ENCODE results near the gene NR2C2. TPM values are rescaled to one million over a fixed set of nuclear protein-coding genes. Genes with fewer than 3 reads are reported as not detected.

NR2C2 gene
- total and polyA plus RNA-seq, 9 donors: 11.4 to 56.7 (median 42.4) TPM

DNA sequence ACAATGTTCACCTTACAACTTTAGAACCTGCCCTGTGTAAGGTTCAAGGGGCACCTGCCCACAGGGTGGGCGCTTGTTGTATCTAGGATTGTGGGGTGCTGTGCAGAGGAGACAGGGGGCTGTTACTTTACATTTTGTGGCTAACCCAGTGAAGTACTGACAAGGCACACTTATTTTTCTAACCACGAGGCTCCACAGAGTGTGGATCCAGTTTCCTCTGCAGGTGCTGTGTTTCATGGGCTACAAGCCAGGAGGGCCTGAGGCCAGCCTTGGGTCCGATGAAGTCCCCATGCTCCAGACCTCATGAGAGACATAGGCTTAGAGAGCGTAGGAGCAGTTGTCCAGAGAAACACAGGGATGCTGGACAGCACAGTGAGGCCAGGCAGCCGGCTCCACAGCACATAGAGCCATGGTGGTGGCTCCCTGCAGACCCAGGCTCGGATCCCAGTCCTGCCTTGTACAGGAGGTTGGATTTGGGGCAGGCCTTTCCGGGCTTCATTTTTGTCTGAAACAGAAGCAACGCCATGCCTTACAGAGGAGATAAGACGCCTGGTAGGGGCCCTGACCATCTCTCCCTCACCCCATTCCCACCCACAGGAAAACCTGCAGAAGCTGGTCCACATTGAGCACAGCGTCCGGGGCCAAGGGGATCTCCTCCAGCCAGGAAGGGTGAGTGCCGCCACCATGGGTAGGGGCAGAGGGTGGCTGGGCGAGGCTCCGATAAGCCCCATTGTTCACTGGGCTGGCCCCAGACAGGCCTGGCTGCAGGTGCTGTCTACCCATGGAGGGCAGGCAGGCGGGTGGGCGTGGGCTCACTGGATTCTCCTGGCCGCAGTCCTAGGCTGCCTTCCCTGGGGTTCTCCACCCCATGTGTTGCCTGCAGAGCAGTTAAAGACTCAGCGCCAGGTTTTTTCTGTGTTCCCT lies 40.1 kb upstream of the NR2C2 start:
- peaks cover 2% of the 10 kb centered on the region for H3K4me1 ChIP-seq (ENCODE audit: insufficient read depth)
- intact Hi-C loops (cut with DNase I): loop anchor here in 1 of 4 donors (10.0 kb wide), 1 partner anchor 1003 kb away; no protein-coding TSS in a partner anchor

GRCh38 chr3:14909250-14909649 lies 38.1 kb upstream of the NR2C2 start:
- Histone ChIP-seq H3K4me1 (ENCODE audit: insufficient read depth) (peaks cover 2% of the 10 kb centered on the region), H3K27ac (no peak overlapping the region), H3K4me3 (no peak overlapping the region), H3K27me3 (no peaks in the 10 kb centered on the region), H3K9me3 (no peaks in the 10 kb centered on the region), H3K36me3 (no peaks in the 10 kb centered on the region)
- no peak for DNase-seq
- intact Hi-C loops (cut with DNase I): loop anchor here in 1 of 4 donors (10.0 kb wide), 1 partner anchor 1004 kb away; no protein-coding TSS in a partner anchor
- TF ChIP-seq CTCF (IDR thresholded peaks at IDR 0.05) (no peak), EP300 (IDR thresholded peaks at IDR 0.05) (no peak)
- 91 to 99% (median 93%) methylated on average over 5 of the region's 5 CpGs for WGBS, 3 donors

More for the DNA sequence above, 40.1 kb upstream of the NR2C2 start:
- TF ChIP-seq EP300 (IDR thresholded peaks at IDR 0.05) (no peak), CTCF (IDR thresholded peaks at IDR 0.05) (no peak), POLR2A (IDR thresholded peaks at IDR 0.05) (no peak)
- WGBS, 3 donors: 55 to 67% (median 57%) methylated on average over 18 of the region's 18 CpGs
- H3K27ac ChIP-seq: no peak overlapping the region
- H3K36me3 ChIP-seq: no peaks in the 10 kb centered on the region
- H3K4me3 ChIP-seq: no peak overlapping the region
- H3K27me3 ChIP-seq: no peaks in the 10 kb centered on the region
- peak in 1 of 5 donors; percentile 58 for DNase-seq
- no peaks in the 10 kb centered on the region for H3K9me3 ChIP-seq

GRCh38 chr3:14911651-14912050 lies 35.7 kb upstream of the NR2C2 start:
- TF ChIP-seq CTCF (IDR thresholded peaks at IDR 0.05): no peak
- no peak for TF ChIP-seq POLR2A (IDR thresholded peaks at IDR 0.05)
- TF ChIP-seq EP300 (IDR thresholded peaks at IDR 0.05): no peak
- WGBS, 3 donors: 89 to 92% (median 91%) methylated on average over 11 of the region's 11 CpGs
- Histone ChIP-seq H3K4me3 (no peak overlapping the region), H3K9me3 (no peaks in the 10 kb centered on the region), H3K27me3 (no peaks in the 10 kb centered on the region), H3K27ac (no peak overlapping the region), H3K36me3 (no peaks in the 10 kb centered on the region), H3K4me1 (ENCODE audit: insufficient read depth) (peaks cover 2% of the 10 kb centered on the region)
- no peak for DNase-seq
- intact Hi-C loops (cut with DNase I): loop anchor here in 3 of 4 donors (5.0 to 10.0 kb wide), 4 partner anchors 117 to 1017 kb away; partner anchors contain the start of gene C3orf20 (in 1 of the 3)

GRCh38 chr3:14913071-14913925 lies 34.1 kb upstream of the NR2C2 start:
- no peak for TF ChIP-seq POLR2A (IDR thresholded peaks at IDR 0.05)
- no peak for TF ChIP-seq EP300 (IDR thresholded peaks at IDR 0.05)
- no peak for TF ChIP-seq CTCF (IDR thresholded peaks at IDR 0.05)
- no peak overlapping the region for H3K4me3 ChIP-seq

More at GRCh38 chr3:14913071-14913925, 34.1 kb upstream of the NR2C2 start:
- intact Hi-C loops (cut with DNase I): loop anchor here in 3 of 4 donors (5.0 to 10.0 kb wide), 4 partner anchors 118 to 1018 kb away; partner anchors contain the start of gene C3orf20 (in 1 of the 3)
- H3K27me3 ChIP-seq: no peaks in the 10 kb centered on the region
- H3K36me3 ChIP-seq: no peaks in the 10 kb centered on the region
- no peak overlapping the region for H3K27ac ChIP-seq
- no peaks in the 10 kb centered on the region for H3K9me3 ChIP-seq
- no peaks in the 10 kb centered on the region for H3K4me1 ChIP-seq (ENCODE audit: insufficient read depth)
- 90 to 94% (median 90%) methylated on average over 10 of the region's 10 CpGs for WGBS, 3 donors
- no peak for DNase-seq

All from ovary (tissue), 9 donors.